Measurements from ENCODE around the gene ITIH4. TPM values are rescaled to one million over a fixed set of nuclear protein-coding genes. Genes with fewer than 3 reads are reported as not detected.

Gene ITIH4
- total and polyA plus RNA-seq, 2 donors (not counting 1 experiment from before 2014, with no cell fraction given), result 21.5 to 38.5 TPM

- Histone ChIP-seq H2AFZ (ENCODE audit: insufficient read depth, low read depth, low read length, poor library complexity, severe bottlenecking) (no peak overlapping the region), H3K4me2 (replicated peaks; ENCODE audit: low read depth, low read length, poor library complexity, severe bottlenecking) (no peak overlapping the region), H3K79me2 (ENCODE audit: control insufficient read depth, insufficient read depth, low read length) (no peaks in the 10 kb centered on the region), H3K4me3 (ENCODE audit: control extremely low read depth in 1 of 5, extremely low read depth in 1 of 5, insufficient read depth in 1 of 5, low read depth in 2 of 5, low read length in 4 of 5) (no peak overlapping the region), H3K36me3 (replicated peaks in 1 of 2; ENCODE audit: control extremely low read depth in 1 of 2, control insufficient read depth in 1 of 2, extremely low read depth in 1 of 2, insufficient read depth in 2 of 2, low read length in 1 of 2) (peaks cover 0 to 38% of the 10 kb centered on the region in 2 experiments), H3K4me1 (ENCODE audit: control insufficient read depth in 2 of 2, insufficient read depth in 2 of 2, low read length in 2 of 2) (no peaks in the 10 kb centered on the region), H4K20me1 (ENCODE audit: control insufficient read depth, insufficient read depth, low read length, poor library complexity, severe bottlenecking) (no peaks in the 10 kb centered on the region), H3K27ac (ENCODE audit: low read length in 2 of 2) (no peak overlapping the region), H3K9me3 (ENCODE audit: control extremely low read depth in 1 of 3, control insufficient read depth in 2 of 3, insufficient read depth in 1 of 3, low read length in 2 of 3) (no peaks in the 10 kb centered on the region), H3K27me3 (replicated peaks in 1 of 4; ENCODE audit: control extremely low read depth in 1 of 4, control insufficient read depth in 3 of 4, insufficient read depth in 4 of 4, low read length in 3 of 4) (no peaks in the 10 kb centered on the region), H3K9ac (ENCODE audit: low read length) (no peak overlapping the region)
- DNase-seq (no peak), ATAC-seq (ENCODE audit: low read depth) (no peak)
- intact Hi-C loops (cut with micrococcal nuclease), result no loop called here
- TF ChIP-seq EZH2 (IDR thresholded peaks at IDR 0.05; ENCODE audit: borderline replicate concordance, insufficient read depth, low read depth, low read length, poor library complexity, severe bottlenecking) (no peak), CTCF (IDR thresholded peaks at IDR 0.05) (no peak)
- no peaks in the 10 kb centered on the region for H3K4me1 Mint-ChIP-seq
- no peak overlapping the region for H3K4me3 Mint-ChIP-seq
- no peaks in the 10 kb centered on the region for H3K9me3 Mint-ChIP-seq (ENCODE audit: insufficient read depth)
- ChIA-PET POLR2A (no interaction called here), CTCF (interaction anchor here (0.6 to 2.4 kb wide), 7 partner anchors 10 to 265 kb away, joined by 3 to 11 read pairs (median 4); no protein-coding TSS in a partner anchor)
- WGBS (ENCODE audit: insufficient coverage), result 81% methylated on average over 6 of the region's 7 CpGs
- no peak overlapping the region for H3K27ac Mint-ChIP-seq
- no peaks in the 10 kb centered on the region for H3K27me3 Mint-ChIP-seq
Observed at GRCh38 chr3:52848617-52849016, 18.1 kb upstream of the ITIH4 start.

- H3K36me3 ChIP-seq (replicated peaks in 1 of 2; ENCODE audit: control extremely low read depth in 1 of 2, control insufficient read depth in 1 of 2, extremely low read depth in 1 of 2, insufficient read depth in 2 of 2, low read length in 1 of 2), result peaks cover 0 to 46% of the 10 kb centered on the region in 2 experiments
- no peaks in the 10 kb centered on the region for H3K27me3 ChIP-seq (replicated peaks in 1 of 4; ENCODE audit: control extremely low read depth in 1 of 4, control insufficient read depth in 3 of 4, insufficient read depth in 4 of 4, low read length in 3 of 4)
- WGBS (ENCODE audit: insufficient coverage), result 98% methylated on average over 7 of the region's 7 CpGs
- POLR2A ChIA-PET, result no interaction called here
- no peak overlapping the region for H3K27ac ChIP-seq (ENCODE audit: low read length in 2 of 2)
- H3K4me2 ChIP-seq (replicated peaks; ENCODE audit: low read depth, low read length, poor library complexity, severe bottlenecking), result no peak overlapping the region
- TF ChIP-seq EZH2 (IDR thresholded peaks at IDR 0.05; ENCODE audit: borderline replicate concordance, insufficient read depth, low read depth, low read length, poor library complexity, severe bottlenecking) (no peak), CTCF (IDR thresholded peaks at IDR 0.05) (no peak)
- CTCF ChIA-PET, result interaction anchor here (1.2 to 2.4 kb wide), 3 partner anchors 9 to 226 kb away, joined by 3 to 11 read pairs (median 4); no protein-coding TSS in a partner anchor
- no peaks in the 10 kb centered on the region for H3K9me3 ChIP-seq (ENCODE audit: control extremely low read depth in 1 of 3, control insufficient read depth in 2 of 3, insufficient read depth in 1 of 3, low read length in 2 of 3)
- ATAC-seq (ENCODE audit: low read depth) (no peak), DNase-seq (no peak)
- no peak overlapping the region for H2AFZ ChIP-seq (ENCODE audit: insufficient read depth, low read depth, low read length, poor library complexity, severe bottlenecking)
- H3K27ac Mint-ChIP-seq, result no peak overlapping the region
- H3K4me3 Mint-ChIP-seq, result no peak overlapping the region
- H3K9me3 Mint-ChIP-seq (ENCODE audit: insufficient read depth), result no peaks in the 10 kb centered on the region
- no peaks in the 10 kb centered on the region for H4K20me1 ChIP-seq (ENCODE audit: control insufficient read depth, insufficient read depth, low read length, poor library complexity, severe bottlenecking)
- H3K4me1 ChIP-seq (ENCODE audit: control insufficient read depth in 2 of 2, insufficient read depth in 2 of 2, low read length in 2 of 2), result no peaks in the 10 kb centered on the region
- no peaks in the 10 kb centered on the region for H3K79me2 ChIP-seq (ENCODE audit: control insufficient read depth, insufficient read depth, low read length)
- H3K4me1 Mint-ChIP-seq, result no peaks in the 10 kb centered on the region
- no peaks in the 10 kb centered on the region for H3K27me3 Mint-ChIP-seq
- no peak overlapping the region for H3K4me3 ChIP-seq (ENCODE audit: control extremely low read depth in 1 of 5, extremely low read depth in 1 of 5, insufficient read depth in 1 of 5, low read depth in 2 of 5, low read length in 4 of 5)
- H3K9ac ChIP-seq (ENCODE audit: low read length), result no peak overlapping the region
- intact Hi-C loops (cut with micrococcal nuclease), result no loop called here
Observed at GRCh38 chr3:52847726-52848125, 17.3 kb upstream of the ITIH4 start.

Data from B cell (primary cell).